ENCODE measurements around the gene FEM1A.
A peak's percentile ranks its signal among the peaks of the same experiment; 100 is the strongest.
"Not testable (repeated sequence)": the region's sequence is repeated elsewhere in the genome, so short reads cannot be mapped to it uniquely, and the experiment has no call there.

The FEM1A gene, protein sequence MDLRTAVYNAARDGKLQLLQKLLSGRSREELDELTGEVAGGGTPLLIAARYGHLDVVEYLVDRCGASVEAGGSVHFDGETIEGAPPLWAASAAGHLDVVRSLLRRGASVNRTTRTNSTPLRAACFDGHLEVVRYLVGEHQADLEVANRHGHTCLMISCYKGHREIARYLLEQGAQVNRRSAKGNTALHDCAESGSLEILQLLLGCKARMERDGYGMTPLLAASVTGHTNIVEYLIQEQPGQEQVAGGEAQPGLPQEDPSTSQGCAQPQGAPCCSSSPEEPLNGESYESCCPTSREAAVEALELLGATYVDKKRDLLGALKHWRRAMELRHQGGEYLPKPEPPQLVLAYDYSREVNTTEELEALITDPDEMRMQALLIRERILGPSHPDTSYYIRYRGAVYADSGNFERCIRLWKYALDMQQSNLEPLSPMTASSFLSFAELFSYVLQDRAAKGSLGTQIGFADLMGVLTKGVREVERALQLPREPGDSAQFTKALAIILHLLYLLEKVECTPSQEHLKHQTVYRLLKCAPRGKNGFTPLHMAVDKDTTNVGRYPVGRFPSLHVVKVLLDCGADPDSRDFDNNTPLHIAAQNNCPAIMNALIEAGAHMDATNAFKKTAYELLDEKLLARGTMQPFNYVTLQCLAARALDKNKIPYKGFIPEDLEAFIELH

GRCh38 chr19:4791183-4792018 lies at the start of gene FEM1A:
Gene FEM1A (plus strand): TSS chr19:4791734. CDS start chr19:4791855, 121 bp downstream.
- H3K4me3 ChIP-seq (ENCODE audit: low read length): peak within 1 kb of the TSS; percentile 76
- no peak for TF ChIP-seq ZNF274 (IDR thresholded peaks at IDR 0.05; ENCODE audit: low read depth, low read length)

DNA sequence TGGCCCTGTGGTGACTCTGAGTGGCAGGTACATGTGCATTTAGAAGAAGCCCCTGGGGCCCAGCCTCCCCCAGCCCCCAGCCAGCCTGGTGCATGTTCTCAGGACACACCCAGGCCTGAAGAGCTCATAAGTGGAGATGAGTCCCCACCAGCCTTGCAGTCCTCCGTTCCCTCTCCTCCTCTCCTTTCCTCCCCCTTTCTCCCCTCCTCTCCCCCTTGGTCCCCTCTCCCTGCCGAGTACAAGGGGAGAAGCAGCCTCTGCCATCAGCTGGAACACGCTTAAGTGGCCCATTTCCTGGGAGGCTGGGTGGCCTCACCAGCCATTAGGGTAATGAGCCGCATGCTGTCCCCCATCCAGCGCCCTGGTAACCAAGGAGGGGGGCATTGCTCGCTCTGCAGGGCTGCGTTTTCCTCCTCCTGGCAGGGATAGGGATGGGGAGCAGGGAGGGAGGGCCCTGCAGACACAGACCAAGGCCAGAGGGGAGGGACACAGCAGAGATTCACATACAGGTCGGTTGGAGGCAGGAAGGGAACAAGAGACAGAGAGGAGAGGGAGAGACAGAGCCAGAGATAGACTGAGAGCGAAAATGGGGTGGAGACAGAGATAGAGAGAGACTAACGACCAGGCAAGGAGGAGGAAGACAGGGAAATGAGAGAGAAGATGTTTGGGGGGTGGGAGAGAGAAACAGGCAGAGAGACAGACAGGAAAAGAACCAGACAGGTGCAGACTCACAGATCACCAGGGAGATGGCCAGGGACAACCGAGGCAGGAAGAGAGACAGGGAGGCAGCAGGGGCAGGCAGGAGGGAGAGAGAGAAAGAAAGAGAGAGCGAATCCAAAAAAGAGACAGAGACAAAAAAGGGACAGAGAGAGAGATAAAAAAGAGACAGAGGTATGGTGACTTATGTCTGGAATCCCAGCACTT lies 48.5 kb upstream of the FEM1A start:
- H3K4me3 ChIP-seq (ENCODE audit: low read length): no peak overlapping the region
- TF ChIP-seq ZNF274 (IDR thresholded peaks at IDR 0.05; ENCODE audit: low read depth, low read length): no peak

- no peak for TF ChIP-seq ZNF274 (IDR thresholded peaks at IDR 0.05; ENCODE audit: low read depth, low read length)
- no peak overlapping the region for H3K4me3 ChIP-seq (ENCODE audit: low read length)
Observed at GRCh38 chr19:4744451-4745174, 46.9 kb upstream of the FEM1A start.

DNA sequence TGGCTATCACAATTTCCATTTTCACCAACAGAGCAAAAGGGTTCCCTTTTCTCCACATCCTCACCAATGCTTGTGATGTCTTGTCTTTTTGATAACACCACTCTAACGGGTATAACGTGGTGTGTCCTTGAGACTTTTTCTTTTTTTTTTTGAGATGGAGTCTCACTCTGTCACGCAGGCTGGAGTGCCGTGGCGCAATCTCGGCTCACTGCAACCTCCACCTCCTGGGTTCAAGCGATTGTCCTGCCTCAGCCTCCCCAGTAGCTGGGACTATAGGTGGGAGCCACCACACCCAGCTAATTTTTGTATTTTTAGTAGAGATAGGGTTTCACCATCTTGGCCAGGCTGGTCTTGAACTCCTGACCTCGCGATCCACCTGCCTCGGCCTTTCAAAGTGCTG lies 46.4 kb upstream of the FEM1A start:
- H3K4me3 ChIP-seq (ENCODE audit: low read length): not testable (repeated sequence)

- no peak overlapping the region for H3K4me3 ChIP-seq (ENCODE audit: low read length)
- no peak for TF ChIP-seq ZNF274 (IDR thresholded peaks at IDR 0.05; ENCODE audit: low read depth, low read length)
Observed at GRCh38 chr19:4745986-4746385, 45.5 kb upstream of the FEM1A start.

GRCh38 chr19:4748185-4748584 lies 43.3 kb upstream of the FEM1A start:
- no peak for TF ChIP-seq ZNF274 (IDR thresholded peaks at IDR 0.05; ENCODE audit: low read depth, low read length)
- no peak overlapping the region for H3K4me3 ChIP-seq (ENCODE audit: low read length)

DNA sequence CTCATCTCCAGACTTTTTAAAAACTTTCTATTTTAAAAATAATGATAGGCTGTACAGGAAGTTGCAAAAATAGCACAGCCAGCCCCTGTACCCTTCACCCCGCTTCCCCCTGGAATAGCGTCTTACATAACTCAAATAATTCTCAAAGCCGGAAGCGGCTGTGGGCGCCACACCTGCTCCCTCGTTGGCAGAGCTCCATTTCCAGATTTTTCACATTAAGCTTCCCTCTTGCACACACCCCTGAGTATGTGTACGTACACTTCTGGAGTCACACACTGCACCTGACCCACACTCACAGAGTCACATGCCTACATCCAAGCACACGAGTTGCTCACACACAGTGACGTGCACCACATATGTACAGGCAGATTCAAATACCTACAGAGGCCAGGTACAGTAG lies 42.9 kb upstream of the FEM1A start:
- TF ChIP-seq ZNF274 (IDR thresholded peaks at IDR 0.05; ENCODE audit: low read depth, low read length): no peak
- no peak overlapping the region for H3K4me3 ChIP-seq (ENCODE audit: low read length)

GRCh38 chr19:4749870-4750590 lies 41.5 kb upstream of the FEM1A start:
- no peak overlapping the region for H3K4me3 ChIP-seq (ENCODE audit: low read length)
- TF ChIP-seq ZNF274 (IDR thresholded peaks at IDR 0.05; ENCODE audit: low read depth, low read length): no peak

DNA sequence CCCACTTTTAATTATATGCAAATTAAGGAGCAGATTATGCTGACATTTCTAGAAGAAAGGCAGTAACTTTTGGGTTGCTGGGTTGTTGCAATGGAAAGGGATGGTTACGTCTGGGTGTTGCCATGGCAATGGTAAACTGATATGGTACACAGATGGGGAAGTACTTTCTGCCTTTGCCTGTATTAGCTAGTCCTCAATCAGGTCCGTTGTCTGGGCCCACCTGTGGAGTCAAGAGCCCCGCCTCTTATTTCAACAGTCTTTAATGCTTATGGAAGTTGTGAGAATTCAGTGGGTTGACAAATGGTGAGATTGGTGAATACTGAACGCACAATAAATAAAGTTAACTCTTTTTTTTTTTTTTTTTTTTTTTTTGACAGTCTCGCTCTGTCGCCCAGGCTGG lies 37.3 kb upstream of the FEM1A start:
- no peak overlapping the region for H3K4me3 ChIP-seq (ENCODE audit: low read length)
- no peak for TF ChIP-seq ZNF274 (IDR thresholded peaks at IDR 0.05; ENCODE audit: low read depth, low read length)

- no peak for TF ChIP-seq ZNF274 (IDR thresholded peaks at IDR 0.05; ENCODE audit: low read depth, low read length)
- H3K4me3 ChIP-seq (ENCODE audit: low read length): no peak overlapping the region
Observed at GRCh38 chr19:4755459-4755858, 36.1 kb upstream of the FEM1A start.

GRCh38 chr19:4758082-4758481 lies 33.5 kb upstream of the FEM1A start:
- H3K4me3 ChIP-seq (ENCODE audit: low read length): no peak overlapping the region
- no peak for TF ChIP-seq ZNF274 (IDR thresholded peaks at IDR 0.05; ENCODE audit: low read depth, low read length)

DNA sequence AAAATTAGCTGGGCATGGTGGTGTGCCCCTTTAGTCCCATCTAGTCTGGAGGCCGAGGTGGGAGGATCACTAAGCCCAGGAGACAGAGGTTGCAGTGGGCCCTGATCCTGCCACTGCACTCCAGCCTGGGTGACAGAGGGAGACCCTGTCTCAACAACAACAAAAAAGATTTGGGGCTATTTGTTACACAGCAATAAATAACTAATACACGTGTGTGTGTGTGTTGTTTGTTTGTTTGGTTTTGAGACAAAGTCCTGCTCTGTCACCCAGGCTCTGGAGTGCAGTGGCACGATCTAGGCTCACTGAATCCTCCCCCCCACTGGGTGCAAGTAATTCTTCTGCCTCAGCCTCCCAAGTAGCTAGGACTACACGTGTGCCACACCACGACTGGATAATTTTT lies 32.9 kb upstream of the FEM1A start:
- no peak overlapping the region for H3K4me3 ChIP-seq (ENCODE audit: low read length)
- TF ChIP-seq ZNF274 (IDR thresholded peaks at IDR 0.05; ENCODE audit: low read depth, low read length): no peak

Measured in GM08714 (cell line).